Neural cell (in vitro differentiated cells): Measurements from ENCODE around the gene NOL9.

Source experiments
- EP300 ChIP-seq: fragments of 450-650 bp; conservative IDR thresholded peaks from 2 replicates; pipeline ENCODE4 v1.6.1; 2014; ENCODE audit warnings: antibody characterized with exemption, mild to moderate bottlenecking, moderate library complexity; ENCODE audit not compliant: poor library complexity, severe bottlenecking
- EZH2 ChIP-seq: fragments of 200-600, 300-800 bp; shearing (Covaris generic), sonication (generic); IDR thresholded peaks from 2 replicates; pipeline ENCODE4 v1.6.1; 2014; ENCODE audit warnings: antibody characterized with exemption, low read length, borderline replicate concordance, mild to moderate bottlenecking; ENCODE audit not compliant: insufficient read depth, poor library complexity, severe bottlenecking
- MXI1 ChIP-seq: fragments of 450-650 bp; conservative IDR thresholded peaks from 2 replicates; pipeline ENCODE4 v1.6.1; 2014; ENCODE audit warnings: antibody characterized with exemption, mild to moderate bottlenecking; ENCODE audit not compliant: poor library complexity, severe bottlenecking
- POLR2AphosphoS5 ChIP-seq: IDR thresholded peaks from 2 replicates; pipeline ENCODE4 v1.6.1; 2012
- SMC3 ChIP-seq: fragments of 450-650 bp; conservative IDR thresholded peaks from 2 replicates; pipeline ENCODE4 v1.6.1; 2014; ENCODE audit warnings: antibody characterized with exemption, mild to moderate bottlenecking, moderate library complexity; ENCODE audit not compliant: poor library complexity
- TAF1 ChIP-seq: IDR thresholded peaks from 2 replicates; pipeline ENCODE4 v1.6.1; 2012; ENCODE audit warnings: low read depth
- TF ChIP-seq, protein P1 (sequence below): IDR thresholded peaks from 2 replicates; pipeline ENCODE4 v1.6.1; 2012; ENCODE audit warnings: borderline replicate concordance
- TF ChIP-seq, protein P2 (sequence below): fragments of 450-650 bp; IDR thresholded peaks from 2 replicates; pipeline ENCODE4 v1.5.1; 2014; ENCODE audit warnings: antibody characterized with exemption, mild to moderate bottlenecking, moderate library complexity; ENCODE audit not compliant: poor library complexity, severe bottlenecking

DNA sequence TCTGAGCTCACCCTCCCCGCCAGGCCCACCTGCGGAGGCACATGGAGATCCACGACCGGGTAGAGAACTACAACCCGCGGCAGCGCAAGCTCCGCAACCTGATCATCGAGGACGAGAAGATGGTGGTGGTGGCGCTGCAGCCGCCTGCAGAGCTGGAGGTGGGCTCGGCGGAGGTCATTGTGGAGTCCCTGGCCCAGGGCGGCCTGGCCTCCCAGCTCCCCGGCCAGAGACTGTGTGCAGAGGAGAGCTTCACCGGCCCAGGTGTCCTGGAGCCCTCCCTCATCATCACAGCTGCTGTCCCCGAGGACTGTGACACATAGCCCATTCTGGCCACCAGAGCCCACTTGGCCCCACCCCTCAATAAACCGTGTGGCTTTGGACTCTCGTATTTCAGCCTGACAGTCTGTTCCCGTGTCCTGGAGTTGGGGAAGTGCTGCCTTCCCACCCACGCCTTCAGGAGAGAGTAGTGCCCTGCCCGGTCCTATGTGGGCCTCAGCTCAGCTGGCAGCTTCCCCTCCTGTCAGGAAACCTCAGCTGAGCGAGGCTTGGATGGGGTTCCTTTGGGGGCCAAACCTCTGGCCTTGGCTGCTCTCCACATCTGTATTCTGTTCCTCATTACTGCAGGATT lies 34.7 kb upstream of the NOL9 start:
- TF ChIP-seq EP300 (no peak), SMC3 (no peak), EZH2 (no peak), TAF1 (no peak), POLR2AphosphoS5 (no peak), MXI1 (no peak)
- TF ChIP-seq, protein P1, sequence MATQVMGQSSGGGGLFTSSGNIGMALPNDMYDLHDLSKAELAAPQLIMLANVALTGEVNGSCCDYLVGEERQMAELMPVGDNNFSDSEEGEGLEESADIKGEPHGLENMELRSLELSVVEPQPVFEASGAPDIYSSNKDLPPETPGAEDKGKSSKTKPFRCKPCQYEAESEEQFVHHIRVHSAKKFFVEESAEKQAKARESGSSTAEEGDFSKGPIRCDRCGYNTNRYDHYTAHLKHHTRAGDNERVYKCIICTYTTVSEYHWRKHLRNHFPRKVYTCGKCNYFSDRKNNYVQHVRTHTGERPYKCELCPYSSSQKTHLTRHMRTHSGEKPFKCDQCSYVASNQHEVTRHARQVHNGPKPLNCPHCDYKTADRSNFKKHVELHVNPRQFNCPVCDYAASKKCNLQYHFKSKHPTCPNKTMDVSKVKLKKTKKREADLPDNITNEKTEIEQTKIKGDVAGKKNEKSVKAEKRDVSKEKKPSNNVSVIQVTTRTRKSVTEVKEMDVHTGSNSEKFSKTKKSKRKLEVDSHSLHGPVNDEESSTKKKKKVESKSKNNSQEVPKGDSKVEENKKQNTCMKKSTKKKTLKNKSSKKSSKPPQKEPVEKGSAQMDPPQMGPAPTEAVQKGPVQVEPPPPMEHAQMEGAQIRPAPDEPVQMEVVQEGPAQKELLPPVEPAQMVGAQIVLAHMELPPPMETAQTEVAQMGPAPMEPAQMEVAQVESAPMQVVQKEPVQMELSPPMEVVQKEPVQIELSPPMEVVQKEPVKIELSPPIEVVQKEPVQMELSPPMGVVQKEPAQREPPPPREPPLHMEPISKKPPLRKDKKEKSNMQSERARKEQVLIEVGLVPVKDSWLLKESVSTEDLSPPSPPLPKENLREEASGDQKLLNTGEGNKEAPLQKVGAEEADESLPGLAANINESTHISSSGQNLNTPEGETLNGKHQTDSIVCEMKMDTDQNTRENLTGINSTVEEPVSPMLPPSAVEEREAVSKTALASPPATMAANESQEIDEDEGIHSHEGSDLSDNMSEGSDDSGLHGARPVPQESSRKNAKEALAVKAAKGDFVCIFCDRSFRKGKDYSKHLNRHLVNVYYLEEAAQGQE = no peak
- TF ChIP-seq, protein P2, sequence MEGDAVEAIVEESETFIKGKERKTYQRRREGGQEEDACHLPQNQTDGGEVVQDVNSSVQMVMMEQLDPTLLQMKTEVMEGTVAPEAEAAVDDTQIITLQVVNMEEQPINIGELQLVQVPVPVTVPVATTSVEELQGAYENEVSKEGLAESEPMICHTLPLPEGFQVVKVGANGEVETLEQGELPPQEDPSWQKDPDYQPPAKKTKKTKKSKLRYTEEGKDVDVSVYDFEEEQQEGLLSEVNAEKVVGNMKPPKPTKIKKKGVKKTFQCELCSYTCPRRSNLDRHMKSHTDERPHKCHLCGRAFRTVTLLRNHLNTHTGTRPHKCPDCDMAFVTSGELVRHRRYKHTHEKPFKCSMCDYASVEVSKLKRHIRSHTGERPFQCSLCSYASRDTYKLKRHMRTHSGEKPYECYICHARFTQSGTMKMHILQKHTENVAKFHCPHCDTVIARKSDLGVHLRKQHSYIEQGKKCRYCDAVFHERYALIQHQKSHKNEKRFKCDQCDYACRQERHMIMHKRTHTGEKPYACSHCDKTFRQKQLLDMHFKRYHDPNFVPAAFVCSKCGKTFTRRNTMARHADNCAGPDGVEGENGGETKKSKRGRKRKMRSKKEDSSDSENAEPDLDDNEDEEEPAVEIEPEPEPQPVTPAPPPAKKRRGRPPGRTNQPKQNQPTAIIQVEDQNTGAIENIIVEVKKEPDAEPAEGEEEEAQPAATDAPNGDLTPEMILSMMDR = no peak
